Prostate gland (tissue), 2 donors: ENCODE data around the gene C9orf50. TPM values are rescaled to one million over a fixed set of nuclear protein-coding genes. Genes with fewer than 3 reads are reported as not detected.
A peak's percentile ranks its signal among the peaks of the same experiment; 100 is the strongest.

Experiments used
- DNase-seq: peaks from one replicate; pipeline ENCODE4 v3.0.0-alpha.2; 2019; ENCODE audit warnings: low spot score
- H3K27ac ChIP-seq, 2 donors: fragments of 200-600 bp; sonication (generic); 2 replicates each; pipeline ENCODE4 v1.5.1; 2017 to 2019
- H3K27me3 ChIP-seq: fragments of 200-600 bp; sonication (generic); replicated peaks from 2 replicates; pipeline ENCODE4 v1.5.1; 2019; ENCODE audit not compliant: insufficient read depth
- H3K36me3 ChIP-seq, 2 donors: fragments of 200-600 bp; sonication (generic); 1 replicate in 1 of 2; 2 replicates in 1 of 2; pipeline versions ENCODE4 v1.5.1 to v1.8.1; 2017 to 2019
- H3K4me1 ChIP-seq: fragments of 200-600 bp; sonication (generic); replicated peaks from 2 replicates; pipeline ENCODE4 v1.5.1; 2019
- H3K4me3 ChIP-seq, 2 donors: fragments of 200-600 bp; sonication (generic); 2 replicates each; pipeline ENCODE4 v1.5.1; 2017 to 2019
- H3K9me3 ChIP-seq: fragments of 200-600 bp; sonication (generic); 2 replicates; pipeline ENCODE4 v1.5.1; 2017
- CTCF ChIP-seq, 4 experiments: fragments of 200-600 bp in 2 of 4; fragments of 450-650 bp in 2 of 4; sonication (generic) in 2 of 4; IDR thresholded peaks; 1 replicate in 3 of 4; 2 replicates in 1 of 4; pipeline ENCODE4 v1.5.1; 2016 to 2019; ENCODE audit warnings: antibody characterized with exemption in 4 of 4, mild to moderate bottlenecking in 2 of 4, moderate library complexity in 2 of 4
- POLR2A ChIP-seq: fragments of 450-650 bp; IDR thresholded peaks from one replicate; pipeline ENCODE4 v1.6.1; 2016; ENCODE audit warnings: antibody characterized with exemption, mild to moderate bottlenecking
- POLR2AphosphoS5 ChIP-seq: sonication (generic); formaldehyde crosslinking; IDR thresholded peaks from one replicate; pipeline ENCODE4 v1.6.1; 2017; ENCODE audit warnings: antibody characterized with exemption
- WGBS: methylation state at CpG from one replicate; pipeline ENCODE4 v1.1.5; 2018; 5-methylcytosine and 5-hydroxymethylcytosine counted together
- intact Hi-C: fragments of 100-400 bp; cut with DNase I; formaldehyde crosslinking; loops from one replicate; pipeline ENCODE4 v1.14.2; 2022
- total RNA-seq, 2 donors: library from RNA; depleted of rRNA; stranded (reverse); fragments of >200 nt; gene quantifications; one replicate each; pipeline ENCODE4 v1.1.0, GENCODE V29; 2016

C9orf50 gene
- total RNA-seq, 2 donors from 2014 or later: not detected

- Histone ChIP-seq H3K27me3 (no peaks in the 10 kb centered on the region), H3K4me3 (no peak overlapping the region), H3K36me3 (peaks cover 11 to 24% of the 10 kb centered on the region in 2 donors), H3K9me3 (no peaks in the 10 kb centered on the region), H3K4me1 (peaks cover 17% of the 10 kb centered on the region), H3K27ac (peak overlapping the region in 1 of 2 donors; percentile 7)
- 58% methylated on average over 21 of the region's 21 CpGs for WGBS
- intact Hi-C loops: no loop called here
- TF ChIP-seq POLR2A (no peak), CTCF (IDR thresholded peaks at IDR 0.05) (no peak), POLR2AphosphoS5 (no peak)
- no peak for DNase-seq
These were observed 10.2 kb upstream of the C9orf50 start for GRCh38 chr9:129630967-129631673.

- no peaks in the 10 kb centered on the region for H3K27me3 ChIP-seq
- WGBS: 92% methylated on average over 8 of the region's 8 CpGs
- H3K36me3 ChIP-seq: peaks cover 0 to 9% of the 10 kb centered on the region in 2 donors
These were observed 8.4 kb upstream of the C9orf50 start for GRCh38 chr9:129629251-129629820.

GRCh38 chr9:129628709-129629108 is 7.8 kb upstream of the C9orf50 start:
- peaks cover 0 to 4% of the 10 kb centered on the region in 2 donors for H3K36me3 ChIP-seq
- no peak for TF ChIP-seq POLR2AphosphoS5
- TF ChIP-seq POLR2A: no peak
- no peak for TF ChIP-seq CTCF (IDR thresholded peaks at IDR 0.05)
- H3K27me3 ChIP-seq: no peaks in the 10 kb centered on the region
- no peak for DNase-seq
- H3K4me3 ChIP-seq: no peak overlapping the region
- H3K4me1 ChIP-seq: peaks cover 17% of the 10 kb centered on the region
- H3K9me3 ChIP-seq: no peaks in the 10 kb centered on the region
- no peak overlapping the region for H3K27ac ChIP-seq
- 63% methylated on average over 6 of the region's 6 CpGs for WGBS
- intact Hi-C loops: no loop called here

More at GRCh38 chr9:129629251-129629820, 8.4 kb upstream of the C9orf50 start:
- peaks cover 17% of the 10 kb centered on the region for H3K4me1 ChIP-seq
- H3K9me3 ChIP-seq: no peaks in the 10 kb centered on the region
- intact Hi-C loops: no loop called here
- no peak overlapping the region for H3K27ac ChIP-seq
- TF ChIP-seq POLR2A (no peak), POLR2AphosphoS5 (no peak), CTCF (IDR thresholded peaks at IDR 0.05) (no peak)
- H3K4me3 ChIP-seq: no peak overlapping the region
- DNase-seq: no peak

GRCh38 chr9:129627556-129628440 is 6.9 kb upstream of the C9orf50 start:
- H3K9me3 ChIP-seq: no peaks in the 10 kb centered on the region
- DNase-seq: no peak
- 34% methylated on average over 12 of the region's 12 CpGs for WGBS
- H3K4me1 ChIP-seq: peaks cover 17% of the 10 kb centered on the region
- H3K4me3 ChIP-seq: peak overlapping the region in 1 of 2 donors; percentile 84
- intact Hi-C loops: no loop called here
- H3K36me3 ChIP-seq: no peaks in the 10 kb centered on the region
- H3K27me3 ChIP-seq: no peaks in the 10 kb centered on the region
- H3K27ac ChIP-seq: peak overlapping the region in 1 of 2 donors; percentile 93
- no peak for TF ChIP-seq POLR2AphosphoS5
- no peak for TF ChIP-seq POLR2A
- no peak for TF ChIP-seq CTCF (IDR thresholded peaks at IDR 0.05)
